SIG-M5 treated with dmso at 0.1 percent for 504 hours (cell line): ENCODE measurements around the gene TMEM205.

Experiments
- DNase-seq: peaks from one replicate; lab custom pipeline; 2025; ENCODE audit not compliant: unreplicated experiment; lab: John Stamatoyannopoulos, UW

TMEM205 gene

DNA sequence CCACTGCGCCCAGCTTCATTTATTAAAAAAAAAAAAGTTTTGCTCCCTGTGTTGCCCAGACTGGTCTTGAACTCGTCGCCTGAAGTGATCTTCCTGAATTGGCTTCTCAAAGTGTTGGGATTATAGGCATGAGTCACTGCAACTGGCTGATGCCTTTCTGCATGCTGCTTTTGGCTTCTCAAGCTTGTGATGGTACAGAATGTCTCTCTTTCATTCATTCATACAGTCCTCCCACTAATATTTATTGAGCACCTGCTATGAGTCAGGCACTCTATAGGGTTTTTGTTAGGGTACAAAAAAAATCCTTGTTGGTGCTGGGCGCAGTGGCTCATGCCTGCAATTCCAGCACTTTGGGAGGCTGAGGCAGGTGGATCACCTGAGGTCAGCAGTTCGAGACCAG is 41.1 kb downstream of the TMEM205 start:
- DNase-seq: no peak

DNA sequence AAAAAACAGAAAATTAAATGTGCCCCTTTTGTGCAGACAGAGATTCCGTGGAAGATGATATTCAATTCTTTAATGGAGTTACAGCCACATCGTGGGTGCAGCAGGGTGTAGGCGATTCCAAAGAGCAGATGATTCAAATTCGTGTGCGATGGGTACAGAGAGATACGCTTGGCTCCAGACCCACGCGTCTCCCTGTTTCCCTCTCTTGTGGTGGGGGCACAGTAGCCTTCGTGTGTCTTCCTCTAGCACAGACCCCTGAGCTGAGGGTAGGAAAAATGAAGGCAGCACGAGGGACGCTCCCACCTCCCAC is 45.3 kb downstream of the TMEM205 start:
- no peak for DNase-seq

DNA sequence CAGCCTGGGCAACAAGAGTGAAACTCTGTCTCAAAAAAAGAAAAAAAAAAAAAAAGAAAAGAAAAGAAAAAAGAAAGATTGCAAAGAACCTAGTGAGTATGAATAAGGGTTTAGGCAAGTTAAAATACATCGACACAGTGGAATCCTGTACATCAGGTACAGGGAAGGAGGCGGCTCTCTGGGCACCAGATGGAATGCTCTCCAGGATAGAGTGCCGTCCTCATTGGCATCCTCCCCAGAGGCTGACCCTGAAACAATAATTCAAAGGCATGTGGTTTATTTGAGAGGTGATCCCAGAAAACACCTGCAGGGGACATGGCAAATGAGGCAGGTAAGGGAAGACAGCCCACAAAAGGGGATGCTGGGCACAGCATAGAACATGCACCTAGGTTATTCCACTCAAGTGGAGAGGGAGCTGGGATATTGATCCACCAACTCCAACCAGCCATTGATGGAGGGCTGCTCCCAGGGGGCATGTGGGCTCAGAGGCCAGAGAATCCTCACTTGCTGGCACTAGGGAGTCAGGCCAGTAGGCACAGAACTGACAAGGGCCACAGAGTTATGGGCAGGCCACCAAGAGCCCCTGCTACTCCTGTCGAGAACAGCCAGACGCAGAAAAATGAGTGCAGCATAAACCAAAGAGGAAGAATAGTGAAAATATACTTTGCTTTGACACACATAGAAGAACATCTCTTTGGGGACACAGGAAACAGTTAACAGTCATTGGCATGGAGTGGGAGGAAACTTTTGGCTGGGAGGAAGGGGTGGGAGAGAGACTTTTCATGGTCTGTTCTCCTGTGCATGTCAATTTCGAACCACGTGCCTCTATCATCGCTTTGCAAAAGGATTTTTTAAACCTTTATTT is 45.9 kb downstream of the TMEM205 start:
- no peak for DNase-seq

DNA sequence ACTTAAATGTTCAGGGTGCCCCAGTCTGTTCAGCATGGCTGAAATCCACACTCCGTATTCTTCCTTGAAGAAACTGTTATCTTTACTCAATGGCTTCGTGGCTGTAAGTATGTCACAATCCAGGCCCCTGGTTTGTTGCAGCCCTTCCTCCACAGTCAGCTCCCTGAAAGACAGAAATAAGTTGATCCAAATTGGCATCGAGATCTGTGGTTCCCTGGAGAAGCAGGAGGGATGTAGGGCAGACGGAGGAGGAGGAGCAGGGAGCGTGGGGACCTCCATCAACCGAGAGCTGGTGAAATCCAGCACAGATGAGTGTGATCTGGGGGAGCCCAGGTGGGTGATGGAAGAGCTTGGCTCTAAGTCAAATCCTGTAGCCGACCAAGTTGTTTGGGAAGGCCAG is 49.8 kb downstream of the TMEM205 start:
- DNase-seq: peak; percentile 61

DNA sequence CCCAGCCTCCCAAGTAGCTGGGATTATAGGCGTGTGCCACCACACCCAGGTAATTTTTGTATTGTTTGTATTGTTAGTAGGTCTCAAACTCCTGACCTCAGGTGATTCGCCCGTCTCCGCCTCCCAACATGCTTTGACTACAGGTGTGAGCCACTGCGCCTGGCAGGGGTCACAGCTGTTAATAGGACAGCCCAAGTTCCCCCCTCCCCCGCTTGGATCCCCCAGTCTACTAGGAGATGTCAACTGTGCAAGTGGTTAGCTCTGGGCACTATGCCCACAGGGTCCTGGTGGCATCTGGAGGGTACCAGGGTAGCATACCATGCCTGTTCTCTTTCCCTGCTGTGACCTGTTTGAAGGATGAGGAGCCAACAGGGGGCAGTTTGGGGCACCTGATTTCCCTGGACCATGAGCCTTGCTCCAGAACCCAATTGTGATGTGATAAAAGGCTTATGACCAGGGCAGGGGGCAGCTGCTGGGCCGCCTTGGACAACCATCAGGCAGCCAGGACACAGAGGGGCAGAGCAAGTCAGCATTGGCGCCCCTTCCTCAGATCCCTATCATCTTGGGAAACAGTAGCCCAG is 50.3 kb downstream of the TMEM205 start, which contains the start of gene TSPAN16:
Gene TSPAN16, plus strand, starts transcription at position 496 of the 581 bp plus-strand sequence. CDS start 138 bp downstream, outside the sequence.
- no peak for DNase-seq

DNA sequence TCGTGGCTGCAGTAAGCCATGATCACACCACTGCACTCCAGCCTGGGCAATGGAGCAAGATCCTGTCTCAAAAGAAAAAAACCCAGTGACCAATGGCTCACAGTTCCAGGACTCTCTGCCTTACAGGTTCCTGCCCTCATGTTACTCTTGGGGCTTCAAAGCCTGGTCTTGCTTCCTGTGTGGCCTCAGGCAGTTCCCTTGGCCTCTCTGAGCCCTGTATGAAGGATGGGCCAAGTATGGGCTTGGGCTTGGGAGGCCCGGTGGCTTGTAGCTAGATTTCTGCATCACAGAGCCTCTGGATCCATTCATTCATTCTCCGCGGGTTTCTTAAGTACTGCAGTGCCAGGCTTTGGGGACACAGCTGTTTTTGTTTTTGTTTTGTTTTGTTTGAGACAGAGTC is 50.9 kb downstream of the TMEM205 start:
- DNase-seq: no peak

DNA sequence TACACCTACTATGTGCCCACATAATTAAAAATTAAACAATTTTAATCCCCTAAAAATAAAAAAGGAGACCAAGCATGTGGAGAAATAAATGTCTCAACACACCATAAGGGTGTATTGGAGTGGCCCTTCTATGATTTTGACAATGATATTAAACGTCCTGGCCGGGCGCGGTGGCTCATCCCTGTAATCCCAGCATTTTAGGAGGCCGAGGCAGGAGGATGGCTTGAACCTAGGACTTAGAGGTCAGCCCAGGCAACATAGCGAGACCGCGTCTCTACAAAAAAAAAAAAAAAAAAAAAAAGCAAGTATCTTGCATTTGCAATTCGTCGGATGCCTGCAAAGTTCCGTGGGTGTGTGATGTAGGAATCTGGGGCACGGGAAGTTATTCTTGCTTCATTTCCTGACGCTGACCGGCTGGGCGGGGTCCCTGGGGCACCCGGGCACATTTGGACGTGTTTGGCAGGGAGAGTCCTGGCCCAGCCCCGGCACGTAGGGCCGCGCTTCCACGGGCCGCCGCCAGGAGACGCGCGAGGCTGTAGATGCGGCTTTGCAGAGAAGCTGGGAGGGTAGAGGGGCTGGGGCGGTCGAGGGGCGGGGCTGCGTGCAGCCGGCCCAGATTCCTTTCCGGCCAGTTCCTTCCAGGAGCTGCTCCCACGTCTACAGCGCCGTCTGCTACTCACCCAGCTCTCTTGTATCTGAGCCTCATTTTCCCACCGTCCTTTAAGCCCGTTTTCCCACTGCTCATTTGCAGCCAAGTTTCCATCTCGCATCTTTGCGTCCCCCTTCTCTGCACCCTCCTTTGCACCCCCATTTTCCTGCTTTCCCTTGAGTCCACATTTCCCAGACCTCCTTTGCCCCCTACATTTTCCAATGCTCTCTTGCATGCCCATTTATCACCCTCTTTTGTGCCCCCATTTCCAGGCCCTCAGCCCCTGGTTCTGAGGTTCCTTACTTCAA is 52.4 kb downstream of the TMEM205 start:
- DNase-seq: peak; percentile 95
